Neutrophil (primary cell): ENCODE results near the gene FLOT2.

ENCODE experiments used
- H3K27ac ChIP-seq: fragments of 200-600 bp; sonication (generic); 2 replicates; pipeline ENCODE4 v1.5.1; 2016; ENCODE audit warnings: mild to moderate bottlenecking, moderate library complexity
- H3K27me3 ChIP-seq: fragments of 200-600 bp; sonication (generic); 2 replicates; pipeline ENCODE4 v1.6.0; 2016; ENCODE audit warnings: mild to moderate bottlenecking
- H3K36me3 ChIP-seq: fragments of 200-600 bp; sonication (generic); 2 replicates; pipeline ENCODE4 v1.5.1; 2017
- H3K4me1 ChIP-seq, 2 experiments: fragments of 200-600 bp in 1 of 2; sonication (generic) in 1 of 2; 1 replicate in 1 of 2; 2 replicates in 1 of 2; pipeline versions ENCODE4 v1.5.1 to v1.6.1; 2013 to 2016; ENCODE audit warnings: low read depth in 1 of 2, low read length in 1 of 2, mild to moderate bottlenecking in 1 of 2, moderate library complexity in 1 of 2; ENCODE audit not compliant: control insufficient read depth in 1 of 2, insufficient read depth in 1 of 2
- H3K4me3 ChIP-seq, 2 experiments: fragments of 200-600 bp in 1 of 2; sonication (generic) in 1 of 2; 1 replicate in 1 of 2; 2 replicates in 1 of 2; pipeline ENCODE4 v1.5.1; 2013 to 2016; ENCODE audit warnings: low read depth in 1 of 2, low read length in 1 of 2, mild to moderate bottlenecking in 1 of 2, moderate library complexity in 1 of 2
- H3K9me3 ChIP-seq: fragments of 200-600 bp; sonication (generic); 2 replicates; pipeline ENCODE4 v1.5.1; 2016
- TF ChIP-seq, protein P1 (sequence below): fragments of 200-600 bp; sonication (generic); IDR thresholded peaks from 2 replicates; pipeline ENCODE4 v1.5.1; 2016; ENCODE audit warnings: antibody characterized with exemption

Gene FLOT2

DNA sequence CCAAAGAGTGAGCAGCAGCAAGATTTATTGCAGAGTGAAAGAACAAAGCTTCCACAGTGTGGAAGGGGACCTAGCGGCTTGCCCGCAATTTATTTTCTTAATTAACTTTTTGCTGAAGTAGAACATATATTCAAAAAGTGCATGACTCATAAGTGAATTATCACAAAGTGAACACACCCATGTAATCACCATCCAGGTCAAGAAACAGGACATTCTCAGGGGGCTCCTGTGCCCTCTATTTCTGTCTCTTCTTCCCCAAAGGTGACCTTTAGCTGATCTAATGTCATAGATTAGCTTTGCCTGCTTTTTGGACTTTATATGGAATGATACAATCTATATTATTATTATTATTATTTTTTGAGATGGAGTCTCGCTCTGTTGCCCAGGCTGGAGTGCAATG is 22.8 kb downstream of the FLOT2 start:
- H3K27ac ChIP-seq = no peak overlapping the region
- TF ChIP-seq, protein P1, sequence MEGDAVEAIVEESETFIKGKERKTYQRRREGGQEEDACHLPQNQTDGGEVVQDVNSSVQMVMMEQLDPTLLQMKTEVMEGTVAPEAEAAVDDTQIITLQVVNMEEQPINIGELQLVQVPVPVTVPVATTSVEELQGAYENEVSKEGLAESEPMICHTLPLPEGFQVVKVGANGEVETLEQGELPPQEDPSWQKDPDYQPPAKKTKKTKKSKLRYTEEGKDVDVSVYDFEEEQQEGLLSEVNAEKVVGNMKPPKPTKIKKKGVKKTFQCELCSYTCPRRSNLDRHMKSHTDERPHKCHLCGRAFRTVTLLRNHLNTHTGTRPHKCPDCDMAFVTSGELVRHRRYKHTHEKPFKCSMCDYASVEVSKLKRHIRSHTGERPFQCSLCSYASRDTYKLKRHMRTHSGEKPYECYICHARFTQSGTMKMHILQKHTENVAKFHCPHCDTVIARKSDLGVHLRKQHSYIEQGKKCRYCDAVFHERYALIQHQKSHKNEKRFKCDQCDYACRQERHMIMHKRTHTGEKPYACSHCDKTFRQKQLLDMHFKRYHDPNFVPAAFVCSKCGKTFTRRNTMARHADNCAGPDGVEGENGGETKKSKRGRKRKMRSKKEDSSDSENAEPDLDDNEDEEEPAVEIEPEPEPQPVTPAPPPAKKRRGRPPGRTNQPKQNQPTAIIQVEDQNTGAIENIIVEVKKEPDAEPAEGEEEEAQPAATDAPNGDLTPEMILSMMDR = no peak

DNA sequence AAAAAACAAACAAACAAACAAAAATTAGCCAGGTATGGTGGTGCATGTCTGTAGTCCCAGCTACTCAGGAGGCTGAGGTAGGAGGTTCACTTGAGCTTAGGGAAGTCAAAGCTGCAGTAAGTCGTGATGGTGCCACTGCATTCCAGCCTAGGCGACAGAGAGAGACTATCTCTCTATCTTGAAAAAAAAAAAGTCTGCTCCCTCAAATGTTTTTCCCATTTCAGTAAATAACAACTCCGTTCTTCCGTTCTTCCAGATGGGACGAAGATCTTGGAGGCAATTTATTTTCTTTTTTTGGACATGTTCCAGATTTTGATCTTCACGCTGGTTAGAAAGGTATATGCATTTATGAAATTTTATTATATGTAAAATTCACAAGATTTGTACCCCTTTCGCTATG is 23.7 kb downstream of the FLOT2 start:
- Histone ChIP-seq H3K36me3 (peaks cover 15% of the 10 kb centered on the region), H3K9me3 (no peaks in the 10 kb centered on the region), H3K4me3 (no peak overlapping the region), H3K27me3 (no peaks in the 10 kb centered on the region), H3K4me1 (no peaks in the 10 kb centered on the region), H3K27ac (no peak overlapping the region)
- TF ChIP-seq, protein P1 = no peak

More for the DNA sequence above, 22.8 kb downstream of the FLOT2 start:
- H3K9me3 ChIP-seq = no peaks in the 10 kb centered on the region
- H3K27me3 ChIP-seq = no peaks in the 10 kb centered on the region
- H3K36me3 ChIP-seq = peaks cover 24% of the 10 kb centered on the region
- no peak overlapping the region for H3K4me3 ChIP-seq
- no peaks in the 10 kb centered on the region for H3K4me1 ChIP-seq

DNA sequence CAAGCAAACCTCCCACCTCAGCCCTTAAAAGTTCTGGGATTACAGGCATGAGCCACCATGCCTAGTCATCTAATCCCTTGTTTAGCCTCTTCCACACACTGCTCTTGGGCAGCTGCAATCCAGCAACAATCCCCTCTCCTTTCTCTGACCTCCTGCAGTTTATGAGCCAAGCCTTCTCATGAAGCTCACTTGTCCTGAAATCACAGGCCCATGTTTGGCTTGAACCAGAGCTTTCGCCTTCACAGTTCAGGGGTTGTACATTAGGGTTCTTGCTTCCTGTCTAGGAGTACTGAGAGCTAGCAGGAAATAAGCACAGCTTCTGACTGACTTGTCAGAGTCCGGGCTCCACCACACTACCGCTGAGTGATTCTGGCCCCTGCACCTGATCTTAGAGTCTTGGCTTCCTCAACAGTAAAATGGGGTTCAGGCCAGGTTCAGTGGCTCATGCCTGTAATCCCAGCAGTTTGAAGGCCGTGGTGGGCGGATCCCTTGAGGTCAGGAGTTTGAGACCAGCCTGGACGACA is 26.4 kb downstream of the FLOT2 start:
- Histone ChIP-seq H3K4me1 (no peaks in the 10 kb centered on the region), H3K9me3 (no peaks in the 10 kb centered on the region), H3K36me3 (no peaks in the 10 kb centered on the region), H3K27ac (no peak overlapping the region), H3K27me3 (no peaks in the 10 kb centered on the region), H3K4me3 (no peak overlapping the region)
- TF ChIP-seq, protein P1 = no peak

GRCh38 chr17:28867276-28867675 is 30.3 kb downstream of the FLOT2 start:
- H3K9me3 ChIP-seq = no peaks in the 10 kb centered on the region
- TF ChIP-seq, protein P1 = no peak
- H3K27ac ChIP-seq = no peak overlapping the region
- no peaks in the 10 kb centered on the region for H3K36me3 ChIP-seq
- H3K4me3 ChIP-seq = no peak overlapping the region
- H3K4me1 ChIP-seq = no peaks in the 10 kb centered on the region
- H3K27me3 ChIP-seq = no peaks in the 10 kb centered on the region

- H3K4me1 ChIP-seq = no peaks in the 10 kb centered on the region
- H3K4me3 ChIP-seq = no peak overlapping the region
- H3K27ac ChIP-seq = no peak overlapping the region
- TF ChIP-seq, protein P1 = no peak
- H3K36me3 ChIP-seq = no peaks in the 10 kb centered on the region
- no peaks in the 10 kb centered on the region for H3K27me3 ChIP-seq
- H3K9me3 ChIP-seq = no peaks in the 10 kb centered on the region
Observed at GRCh38 chr17:28865946-28866752, 31.4 kb downstream of the FLOT2 start.
